ENCODE data around the gene HK2.

HK2 gene

DNA sequence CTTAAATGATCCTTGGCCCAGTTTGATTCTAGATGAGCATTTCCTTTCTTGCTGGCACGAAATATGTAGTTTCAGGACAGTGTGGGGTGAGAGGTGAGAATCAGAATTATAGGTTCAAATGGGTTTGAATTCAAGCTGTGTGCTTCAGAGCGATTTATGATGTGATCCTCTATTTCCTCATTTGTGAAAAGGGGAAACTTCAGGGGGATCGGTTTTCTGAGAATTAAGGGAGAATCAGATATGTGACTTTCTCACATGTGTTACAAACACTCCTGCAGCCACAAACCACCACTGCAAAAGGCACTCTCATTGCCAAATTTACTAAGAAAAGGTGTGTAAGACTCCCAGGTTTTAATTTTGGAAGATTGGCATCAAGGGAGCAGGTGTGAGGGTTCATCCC lies 24.4 kb downstream of the HK2 start:
- TF ChIP-seq, protein P1, sequence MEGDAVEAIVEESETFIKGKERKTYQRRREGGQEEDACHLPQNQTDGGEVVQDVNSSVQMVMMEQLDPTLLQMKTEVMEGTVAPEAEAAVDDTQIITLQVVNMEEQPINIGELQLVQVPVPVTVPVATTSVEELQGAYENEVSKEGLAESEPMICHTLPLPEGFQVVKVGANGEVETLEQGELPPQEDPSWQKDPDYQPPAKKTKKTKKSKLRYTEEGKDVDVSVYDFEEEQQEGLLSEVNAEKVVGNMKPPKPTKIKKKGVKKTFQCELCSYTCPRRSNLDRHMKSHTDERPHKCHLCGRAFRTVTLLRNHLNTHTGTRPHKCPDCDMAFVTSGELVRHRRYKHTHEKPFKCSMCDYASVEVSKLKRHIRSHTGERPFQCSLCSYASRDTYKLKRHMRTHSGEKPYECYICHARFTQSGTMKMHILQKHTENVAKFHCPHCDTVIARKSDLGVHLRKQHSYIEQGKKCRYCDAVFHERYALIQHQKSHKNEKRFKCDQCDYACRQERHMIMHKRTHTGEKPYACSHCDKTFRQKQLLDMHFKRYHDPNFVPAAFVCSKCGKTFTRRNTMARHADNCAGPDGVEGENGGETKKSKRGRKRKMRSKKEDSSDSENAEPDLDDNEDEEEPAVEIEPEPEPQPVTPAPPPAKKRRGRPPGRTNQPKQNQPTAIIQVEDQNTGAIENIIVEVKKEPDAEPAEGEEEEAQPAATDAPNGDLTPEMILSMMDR (IDR thresholded peaks at IDR 0.05; ENCODE audit: insufficient read depth, missing control alignments), result no peak
- no peak for DNase-seq (ENCODE audit: insufficient read length, low spot score)
- no peak for FAIRE-seq

DNA sequence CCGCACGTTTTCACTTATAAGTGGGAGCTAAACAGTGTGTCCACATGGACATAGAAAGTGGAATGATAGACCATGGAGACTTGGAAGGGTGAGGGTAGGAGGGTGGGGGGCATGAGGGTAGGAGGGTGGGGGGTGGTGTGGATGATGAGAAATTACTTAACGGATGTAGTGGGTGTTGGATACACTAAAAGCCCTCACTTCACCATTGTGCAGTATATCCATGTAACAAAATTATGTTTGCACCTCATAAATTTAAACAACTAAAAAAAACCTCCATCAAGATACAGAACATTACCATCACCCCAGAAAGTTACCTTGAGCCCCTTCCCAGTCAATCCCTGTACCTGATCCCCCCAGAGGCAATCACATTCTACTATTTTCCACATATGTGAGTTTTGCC lies 26.2 kb downstream of the HK2 start:
- FAIRE-seq, result no peak
- TF ChIP-seq, protein P1 (IDR thresholded peaks at IDR 0.05; ENCODE audit: insufficient read depth, missing control alignments), result no peak
- no peak for DNase-seq (ENCODE audit: insufficient read length, low spot score)

DNA sequence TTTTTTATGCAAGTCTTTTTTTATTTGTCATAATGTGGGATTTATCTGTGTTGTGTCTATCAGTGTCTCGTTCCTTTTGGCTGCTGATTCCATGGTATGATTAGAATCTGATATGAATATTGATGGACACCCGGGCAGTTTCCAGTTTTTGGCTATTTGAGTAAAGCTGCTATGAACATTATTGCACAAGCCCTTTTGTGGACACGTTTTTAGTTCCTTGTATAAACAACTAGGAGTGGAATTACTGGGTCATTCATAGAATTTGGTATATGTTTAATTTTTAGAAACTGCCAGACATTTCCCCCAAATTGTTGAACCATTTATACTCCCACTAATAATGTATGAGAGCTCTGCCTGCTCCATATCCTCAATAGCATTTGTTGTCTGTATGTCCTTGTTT lies 26.6 kb downstream of the HK2 start:
- DNase-seq (ENCODE audit: insufficient read length, low spot score) (no peak), FAIRE-seq (no peak)
- TF ChIP-seq, protein P1 (IDR thresholded peaks at IDR 0.05; ENCODE audit: insufficient read depth, missing control alignments), result no peak

DNA sequence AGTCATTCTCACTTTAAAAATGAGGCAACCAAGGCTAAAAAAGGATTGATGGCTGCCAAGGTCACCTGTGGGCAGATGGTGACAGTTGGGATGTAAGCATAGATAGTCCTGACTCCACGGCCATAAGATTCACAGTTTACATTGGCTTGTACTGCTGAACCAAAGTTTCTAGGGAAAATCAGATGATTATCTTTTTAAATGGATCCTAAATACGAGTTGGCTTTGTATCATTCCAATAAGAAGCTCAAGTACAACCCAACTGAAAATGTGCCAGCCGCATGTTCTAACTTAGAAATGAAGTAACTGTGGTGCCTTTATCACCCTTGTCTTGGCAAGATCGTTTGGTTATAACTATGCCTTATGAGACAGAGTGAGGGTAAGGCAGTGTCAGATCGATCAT lies 27.6 kb downstream of the HK2 start:
- DNase-seq (ENCODE audit: insufficient read length, low spot score) (no peak), FAIRE-seq (no peak)
- TF ChIP-seq, protein P1 (IDR thresholded peaks at IDR 0.05; ENCODE audit: insufficient read depth, missing control alignments), result no peak

DNA sequence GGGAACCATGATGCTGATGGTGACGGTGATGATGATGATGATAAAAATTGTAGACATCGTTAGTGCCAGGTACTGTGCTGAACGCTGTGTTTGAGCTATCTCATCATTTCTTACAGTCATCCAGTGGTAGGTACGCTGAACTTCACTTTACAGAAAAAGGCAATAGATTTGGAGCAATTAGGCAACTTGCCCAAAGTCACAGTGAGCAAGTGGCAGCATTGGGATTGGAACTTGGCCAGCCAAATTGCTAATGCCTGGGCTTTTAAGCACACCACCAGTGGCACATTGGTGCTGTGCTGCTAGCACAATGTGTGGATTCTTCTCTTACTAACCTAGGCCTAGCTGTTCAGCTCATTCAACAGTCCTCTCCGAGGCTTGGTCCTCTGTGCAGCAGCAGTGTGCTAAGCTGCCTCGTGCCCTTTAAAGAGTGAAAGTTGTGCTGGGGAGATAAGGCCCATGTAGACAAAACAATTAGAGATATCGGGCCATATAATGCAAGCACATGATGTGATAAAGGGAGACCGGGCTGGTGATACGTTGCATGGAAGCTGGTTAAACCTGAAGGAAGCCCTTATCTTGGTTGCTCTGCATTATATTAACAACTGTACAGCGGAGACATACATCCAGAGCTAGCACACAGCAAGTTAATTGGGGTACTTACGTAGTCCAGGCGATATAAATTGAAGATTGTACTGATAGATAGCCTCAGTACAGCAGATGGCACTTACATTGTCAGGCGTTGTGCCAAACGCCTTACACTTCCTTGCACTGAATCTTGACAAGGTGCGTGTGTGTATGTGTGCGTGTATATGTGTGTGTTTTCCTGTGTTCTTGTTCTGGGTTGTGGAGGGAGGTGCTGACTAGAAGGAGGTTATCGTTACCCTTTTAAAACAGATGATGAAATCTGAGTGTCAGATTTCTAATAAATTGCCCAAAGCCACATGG lies 28.4 kb downstream of the HK2 start:
- FAIRE-seq, result no peak
- TF ChIP-seq, protein P1 (IDR thresholded peaks at IDR 0.05; ENCODE audit: insufficient read depth, missing control alignments), result no peak
- no peak for DNase-seq (ENCODE audit: insufficient read length, low spot score)

DNA sequence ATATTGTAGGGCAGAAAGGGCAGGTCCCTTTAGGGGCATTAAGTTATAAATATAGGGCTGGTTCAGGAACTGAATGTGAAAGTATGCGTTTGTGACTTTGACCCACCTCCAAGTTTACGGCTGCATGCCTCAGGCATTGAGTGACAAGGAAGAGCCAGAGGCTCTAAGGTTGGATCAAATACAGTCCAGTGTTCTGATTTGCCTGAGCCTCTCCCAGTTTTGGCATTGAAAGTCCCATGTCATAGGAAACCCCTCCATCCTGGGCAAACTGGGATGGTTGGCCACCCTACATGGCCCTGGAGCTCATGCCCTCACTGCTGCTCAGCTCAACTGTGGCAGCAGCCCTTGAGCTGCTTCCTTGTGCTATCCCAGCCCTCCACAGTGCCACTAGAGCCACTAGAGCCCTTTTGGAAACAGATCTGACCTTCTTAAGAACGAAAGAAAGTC lies 29.9 kb downstream of the HK2 start:
- no peak for DNase-seq (ENCODE audit: insufficient read length, low spot score)
- no peak for FAIRE-seq
- TF ChIP-seq, protein P1 (IDR thresholded peaks at IDR 0.05; ENCODE audit: insufficient read depth, missing control alignments), result no peak
